ENCODE data around the gene CX3CR1. TPM values are rescaled to one million over a fixed set of nuclear protein-coding genes. Genes with fewer than 3 reads are reported as not detected.
A peak's percentile ranks its signal among the peaks of the same experiment; 100 is the strongest.

CX3CR1 gene
- total and polyA plus RNA-seq, 10 of the 15 experiments (the other 5 are each of a cell fraction or from before 2014, with no cell fraction given), result 0.05 to 0.53 (median 0.15) TPM

DNA sequence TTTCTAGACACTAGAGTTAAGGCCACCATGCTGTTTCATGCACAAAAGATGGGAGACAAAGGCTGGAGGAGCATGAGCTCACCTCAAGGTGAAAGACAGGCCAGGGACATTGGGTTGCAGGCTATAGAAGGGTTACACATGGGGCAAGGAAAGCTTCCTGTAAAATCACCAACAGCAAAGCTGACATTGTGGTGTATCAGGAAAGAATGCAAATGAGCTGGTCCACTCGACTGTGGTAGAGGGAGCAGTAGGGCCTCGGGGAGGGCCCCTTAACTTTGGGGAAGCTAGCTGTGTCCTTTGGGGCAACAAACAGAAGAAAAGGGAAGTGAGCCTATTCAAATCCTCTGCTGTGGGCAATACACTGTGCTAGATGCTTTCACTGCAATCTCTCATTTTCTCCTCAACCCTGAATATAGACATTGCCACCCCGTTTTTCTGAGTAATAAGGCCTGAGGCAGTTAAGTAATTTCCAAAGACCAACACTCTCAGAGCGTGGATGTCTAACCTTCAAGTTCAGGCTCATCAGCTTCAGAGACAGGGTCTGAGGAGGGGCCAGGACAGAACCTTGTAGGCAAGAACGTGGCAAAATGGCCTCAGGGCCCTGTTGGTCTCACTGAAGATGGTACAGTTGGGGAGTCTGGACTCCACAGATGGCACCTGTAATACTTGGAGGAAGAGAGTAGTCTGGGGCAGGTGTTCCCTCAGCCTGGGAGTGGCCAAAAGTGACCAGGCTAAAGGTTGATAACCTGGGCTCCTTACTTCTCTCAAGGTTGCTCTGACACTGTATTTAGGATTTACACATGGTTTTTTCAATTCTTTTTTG lies 24.1 kb downstream of the CX3CR1 start (continued):
- no peak for TF ChIP-seq POLR2AphosphoS2 (IDR thresholded peaks at IDR 0.05; ENCODE audit: low read depth, low read length)
- TF ChIP-seq, protein P1, sequence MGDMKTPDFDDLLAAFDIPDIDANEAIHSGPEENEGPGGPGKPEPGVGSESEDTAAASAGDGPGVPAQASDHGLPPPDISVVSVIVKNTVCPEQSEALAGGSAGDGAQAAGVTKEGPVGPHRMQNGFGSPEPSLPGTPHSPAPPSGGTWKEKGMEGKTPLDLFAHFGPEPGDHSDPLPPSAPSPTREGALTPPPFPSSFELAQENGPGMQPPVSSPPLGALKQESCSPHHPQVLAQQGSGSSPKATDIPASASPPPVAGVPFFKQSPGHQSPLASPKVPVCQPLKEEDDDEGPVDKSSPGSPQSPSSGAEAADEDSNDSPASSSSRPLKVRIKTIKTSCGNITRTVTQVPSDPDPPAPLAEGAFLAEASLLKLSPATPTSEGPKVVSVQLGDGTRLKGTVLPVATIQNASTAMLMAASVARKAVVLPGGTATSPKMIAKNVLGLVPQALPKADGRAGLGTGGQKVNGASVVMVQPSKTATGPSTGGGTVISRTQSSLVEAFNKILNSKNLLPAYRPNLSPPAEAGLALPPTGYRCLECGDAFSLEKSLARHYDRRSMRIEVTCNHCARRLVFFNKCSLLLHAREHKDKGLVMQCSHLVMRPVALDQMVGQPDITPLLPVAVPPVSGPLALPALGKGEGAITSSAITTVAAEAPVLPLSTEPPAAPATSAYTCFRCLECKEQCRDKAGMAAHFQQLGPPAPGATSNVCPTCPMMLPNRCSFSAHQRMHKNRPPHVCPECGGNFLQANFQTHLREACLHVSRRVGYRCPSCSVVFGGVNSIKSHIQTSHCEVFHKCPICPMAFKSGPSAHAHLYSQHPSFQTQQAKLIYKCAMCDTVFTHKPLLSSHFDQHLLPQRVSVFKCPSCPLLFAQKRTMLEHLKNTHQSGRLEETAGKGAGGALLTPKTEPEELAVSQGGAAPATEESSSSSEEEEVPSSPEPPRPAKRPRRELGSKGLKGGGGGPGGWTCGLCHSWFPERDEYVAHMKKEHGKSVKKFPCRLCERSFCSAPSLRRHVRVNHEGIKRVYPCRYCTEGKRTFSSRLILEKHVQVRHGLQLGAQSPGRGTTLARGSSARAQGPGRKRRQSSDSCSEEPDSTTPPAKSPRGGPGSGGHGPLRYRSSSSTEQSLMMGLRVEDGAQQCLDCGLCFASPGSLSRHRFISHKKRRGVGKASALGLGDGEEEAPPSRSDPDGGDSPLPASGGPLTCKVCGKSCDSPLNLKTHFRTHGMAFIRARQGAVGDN (IDR thresholded peaks at IDR 0.05), result no peak
- TF ChIP-seq SMARCA5 (IDR thresholded peaks at IDR 0.05), result 0 out of 2 replicates have a peak, but pooled peaks have one; percentile 9
- peak; percentile 84 for TF ChIP-seq MTA2 (IDR thresholded peaks at IDR 0.05; ENCODE audit: low read depth)
- TF ChIP-seq, protein P2, sequence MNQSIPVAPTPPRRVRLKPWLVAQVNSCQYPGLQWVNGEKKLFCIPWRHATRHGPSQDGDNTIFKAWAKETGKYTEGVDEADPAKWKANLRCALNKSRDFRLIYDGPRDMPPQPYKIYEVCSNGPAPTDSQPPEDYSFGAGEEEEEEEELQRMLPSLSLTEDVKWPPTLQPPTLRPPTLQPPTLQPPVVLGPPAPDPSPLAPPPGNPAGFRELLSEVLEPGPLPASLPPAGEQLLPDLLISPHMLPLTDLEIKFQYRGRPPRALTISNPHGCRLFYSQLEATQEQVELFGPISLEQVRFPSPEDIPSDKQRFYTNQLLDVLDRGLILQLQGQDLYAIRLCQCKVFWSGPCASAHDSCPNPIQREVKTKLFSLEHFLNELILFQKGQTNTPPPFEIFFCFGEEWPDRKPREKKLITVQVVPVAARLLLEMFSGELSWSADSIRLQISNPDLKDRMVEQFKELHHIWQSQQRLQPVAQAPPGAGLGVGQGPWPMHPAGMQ (IDR thresholded peaks at IDR 0.05; ENCODE audit: borderline replicate concordance), result no peak
- 0 out of 2 replicates have a peak, but pooled peaks have one; percentile 22 for TF ChIP-seq EZH2 (IDR thresholded peaks at IDR 0.05; ENCODE audit: borderline replicate concordance, control insufficient read depth, low read depth, low read length)
- no peak for TF ChIP-seq NFXL1 (IDR thresholded peaks at IDR 0.05; ENCODE audit: borderline replicate concordance)
- TF ChIP-seq ZNF384 (IDR thresholded peaks at IDR 0.05; ENCODE audit: borderline replicate concordance, low read depth, low read length), result no peak; the same call in 1 of the 2 replicates
- TF ChIP-seq, protein P3, sequence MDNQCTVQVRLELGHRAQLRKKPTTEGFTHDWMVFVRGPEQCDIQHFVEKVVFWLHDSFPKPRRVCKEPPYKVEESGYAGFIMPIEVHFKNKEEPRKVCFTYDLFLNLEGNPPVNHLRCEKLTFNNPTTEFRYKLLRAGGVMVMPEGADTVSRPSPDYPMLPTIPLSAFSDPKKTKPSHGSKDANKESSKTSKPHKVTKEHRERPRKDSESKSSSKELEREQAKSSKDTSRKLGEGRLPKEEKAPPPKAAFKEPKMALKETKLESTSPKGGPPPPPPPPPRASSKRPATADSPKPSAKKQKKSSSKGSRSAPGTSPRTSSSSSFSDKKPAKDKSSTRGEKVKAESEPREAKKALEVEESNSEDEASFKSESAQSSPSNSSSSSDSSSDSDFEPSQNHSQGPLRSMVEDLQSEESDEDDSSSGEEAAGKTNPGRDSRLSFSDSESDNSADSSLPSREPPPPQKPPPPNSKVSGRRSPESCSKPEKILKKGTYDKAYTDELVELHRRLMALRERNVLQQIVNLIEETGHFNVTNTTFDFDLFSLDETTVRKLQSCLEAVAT (IDR thresholded peaks at IDR 0.05), result peak; percentile 69
- TF ChIP-seq NBN (IDR thresholded peaks at IDR 0.05), result no peak
- TF ChIP-seq GATAD2B (conservative IDR thresholded peaks at IDR 0.05; ENCODE audit: low read depth), result peak; percentile 86; the same call in 1 of the 2 replicates
- TF ChIP-seq, protein P4, sequence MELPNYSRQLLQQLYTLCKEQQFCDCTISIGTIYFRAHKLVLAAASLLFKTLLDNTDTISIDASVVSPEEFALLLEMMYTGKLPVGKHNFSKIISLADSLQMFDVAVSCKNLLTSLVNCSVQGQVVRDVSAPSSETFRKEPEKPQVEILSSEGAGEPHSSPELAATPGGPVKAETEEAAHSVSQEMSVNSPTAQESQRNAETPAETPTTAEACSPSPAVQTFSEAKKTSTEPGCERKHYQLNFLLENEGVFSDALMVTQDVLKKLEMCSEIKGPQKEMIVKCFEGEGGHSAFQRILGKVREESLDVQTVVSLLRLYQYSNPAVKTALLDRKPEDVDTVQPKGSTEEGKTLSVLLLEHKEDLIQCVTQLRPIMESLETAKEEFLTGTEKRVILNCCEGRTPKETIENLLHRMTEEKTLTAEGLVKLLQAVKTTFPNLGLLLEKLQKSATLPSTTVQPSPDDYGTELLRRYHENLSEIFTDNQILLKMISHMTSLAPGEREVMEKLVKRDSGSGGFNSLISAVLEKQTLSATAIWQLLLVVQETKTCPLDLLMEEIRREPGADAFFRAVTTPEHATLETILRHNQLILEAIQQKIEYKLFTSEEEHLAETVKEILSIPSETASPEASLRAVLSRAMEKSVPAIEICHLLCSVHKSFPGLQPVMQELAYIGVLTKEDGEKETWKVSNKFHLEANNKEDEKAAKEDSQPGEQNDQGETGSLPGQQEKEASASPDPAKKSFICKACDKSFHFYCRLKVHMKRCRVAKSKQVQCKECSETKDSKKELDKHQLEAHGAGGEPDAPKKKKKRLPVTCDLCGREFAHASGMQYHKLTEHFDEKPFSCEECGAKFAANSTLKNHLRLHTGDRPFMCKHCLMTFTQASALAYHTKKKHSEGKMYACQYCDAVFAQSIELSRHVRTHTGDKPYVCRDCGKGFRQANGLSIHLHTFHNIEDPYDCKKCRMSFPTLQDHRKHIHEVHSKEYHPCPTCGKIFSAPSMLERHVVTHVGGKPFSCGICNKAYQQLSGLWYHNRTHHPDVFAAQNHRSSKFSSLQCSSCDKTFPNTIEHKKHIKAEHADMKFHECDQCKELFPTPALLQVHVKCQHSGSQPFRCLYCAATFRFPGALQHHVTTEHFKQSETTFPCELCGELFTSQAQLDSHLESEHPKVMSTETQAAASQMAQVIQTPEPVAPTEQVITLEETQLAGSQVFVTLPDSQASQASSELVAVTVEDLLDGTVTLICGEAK (IDR thresholded peaks at IDR 0.05; ENCODE audit: borderline replicate concordance), result no peak
- no peak for TF ChIP-seq FOS (IDR thresholded peaks at IDR 0.05; ENCODE audit: borderline replicate concordance, extremely low read depth, insufficient read length)
- TF ChIP-seq POU2F2 (IDR thresholded peaks at IDR 0.05; ENCODE audit: borderline replicate concordance, low read depth, low read length), result peak; percentile 96
- no peak for TF ChIP-seq ZNF207 (IDR thresholded peaks at IDR 0.05; ENCODE audit: borderline replicate concordance)
- TF ChIP-seq CEBPB (IDR thresholded peaks at IDR 0.05; ENCODE audit: borderline replicate concordance in 1 of 2, low read depth in 2 of 2, low read length in 2 of 2), result no peak
- no peak for TF ChIP-seq SUZ12 (IDR thresholded peaks at IDR 0.05; ENCODE audit: unreplicated experiment)
- no peak for TF ChIP-seq YBX1 (IDR thresholded peaks at IDR 0.05)
